Upper lobe of left lung (tissue), 6 donors: Measurements from ENCODE around the gene SOX5. TPM values are rescaled to one million over a fixed set of nuclear protein-coding genes. Genes with fewer than 3 reads are reported as not detected.

Source experiments
- ATAC-seq, 2 donors: fragments of 200-7000 bp; cut with Tn5 transposase; one replicate each; pipeline ENCODE4 v1.9.1; 2022; ENCODE audit warnings: mild to moderate bottlenecking in 2 of 2, moderate library complexity in 2 of 2; ENCODE audit not compliant: low FRiP score in 2 of 2
- DNase-seq, 2 donors: peaks; one replicate each; pipeline ENCODE4 v3.0.0-alpha.2; 2019 to 2020
- H3K27ac ChIP-seq, 4 donors: fragments of 200-600 bp; sonication (generic); one replicate each; pipeline ENCODE4 v1.5.1; 2016 to 2019
- H3K27me3 ChIP-seq, 4 donors: fragments of 200-600 bp; sonication (generic); one replicate each; pipeline ENCODE4 v1.5.1; 2017 to 2019
- H3K36me3 ChIP-seq, 4 donors: fragments of 200-600 bp; sonication (generic); one replicate each; pipeline ENCODE4 v1.5.1; 2016 to 2019
- H3K4me1 ChIP-seq, 4 donors: fragments of 200-600 bp; sonication (generic); one replicate each; pipeline ENCODE4 v1.5.1; 2018 to 2019
- H3K4me3 ChIP-seq, 4 donors: fragments of 200-600 bp; sonication (generic); one replicate each; pipeline ENCODE4 v1.5.1; 2017 to 2019; ENCODE audit warnings: mild to moderate bottlenecking in 2 of 4, moderate library complexity in 1 of 4
- H3K9me3 ChIP-seq, 4 donors: fragments of 200-600 bp; sonication (generic); one replicate each; pipeline ENCODE4 v1.5.1; 2018 to 2019
- EP300 ChIP-seq, 4 donors: sonication (generic); formaldehyde crosslinking; IDR thresholded peaks; one replicate each; pipeline ENCODE4 v1.5.1; 2017; ENCODE audit warnings: antibody characterized with exemption in 4 of 4, control low read depth in 2 of 4
- POLR2A ChIP-seq, 4 donors: fragments of 450-650 bp; IDR thresholded peaks; one replicate each; pipeline ENCODE4 v1.5.1; 2016 to 2017; ENCODE audit warnings: antibody characterized with exemption in 4 of 4, mild to moderate bottlenecking in 2 of 4
- POLR2AphosphoS5 ChIP-seq, 2 donors: sonication (generic); formaldehyde crosslinking; IDR thresholded peaks; one replicate each; pipeline ENCODE4 v1.5.1; 2017; ENCODE audit warnings: antibody characterized with exemption in 2 of 2
- WGBS, 2 donors: methylation state at CpG; one replicate each; pipeline ENCODE4 v1.1.5; 2017 to 2018; 5-methylcytosine and 5-hydroxymethylcytosine counted together
- total RNA-seq, 6 donors: library from RNA; depleted of rRNA in 4 of 6; stranded (reverse); fragments of >200 nt in 4 of 6; gene quantifications; one replicate each; pipeline versions ENCODE4 v1.1.0 to v1.2.1, GENCODE V29; 2016 to 2021
- TF ChIP-seq, protein P1 (sequence below), 6 experiments: fragments of 450-650 bp in 4 of 6; fragments of 200-600 bp in 2 of 6; sonication (generic) in 2 of 6; IDR thresholded peaks; one replicate each; pipeline ENCODE4 v1.5.1; 2016 to 2019; ENCODE audit warnings: antibody characterized with exemption in 6 of 6
- donor health status: DM: no; HTN: no; CAD: no; lungs with moderate emphysema.
- donor health status: DM: no; HTN: yes; CAD: no; lungs with severe emphysema.

Gene SOX5
- total RNA-seq, 6 donors from 2014 or later: 9.6 to 31.4 (median 14.5) TPM

DNA sequence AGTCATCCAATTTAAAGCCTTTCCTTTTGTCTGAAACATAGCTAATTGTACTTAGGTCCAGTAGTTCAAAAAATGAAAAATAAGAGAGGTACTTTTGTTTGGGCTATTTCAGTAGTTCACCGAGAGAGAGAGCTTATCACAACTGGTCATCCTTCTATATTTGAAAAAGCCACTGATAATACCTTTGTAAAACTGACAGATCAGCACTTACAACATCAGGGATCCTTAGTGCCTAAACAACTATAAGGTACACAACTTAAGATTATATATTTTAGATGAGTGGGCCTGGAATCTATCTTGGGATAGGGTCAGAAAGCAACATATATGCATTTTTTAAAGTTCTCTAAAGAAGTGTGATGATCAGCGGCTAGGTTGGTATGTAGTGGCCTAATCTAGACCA lies 97.9 kb downstream of the SOX5 start:
- 89 to 93% methylated on average over 2 of the region's 2 CpGs for WGBS, 2 donors

DNA sequence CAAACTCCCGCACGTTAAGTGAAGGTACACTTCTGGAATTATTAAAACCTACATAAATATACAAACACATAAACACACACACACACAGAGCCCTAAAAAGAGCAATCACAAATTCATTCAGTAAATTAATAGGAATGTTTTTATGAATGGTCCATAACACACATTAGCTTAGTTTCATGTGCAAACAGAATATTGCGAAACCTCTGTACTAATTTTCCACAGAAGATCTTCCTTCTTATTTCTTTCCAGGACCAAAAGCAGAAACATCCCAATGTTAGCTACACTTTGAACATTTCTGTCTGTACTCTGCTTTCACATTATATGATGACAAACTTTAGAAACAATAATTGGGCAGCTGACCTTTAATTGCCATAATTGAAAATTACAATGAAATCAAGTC lies 101.6 kb downstream of the SOX5 start:
- H3K27ac ChIP-seq: no peak overlapping the region
- no peaks in the 10 kb centered on the region for H3K9me3 ChIP-seq
- ATAC-seq (no peak), DNase-seq (no peak)
- no peaks in the 10 kb centered on the region for H3K36me3 ChIP-seq
- no peak overlapping the region for H3K4me3 ChIP-seq
- 91 to 95% methylated on average over 3 of the region's 3 CpGs for WGBS, 2 donors
- H3K4me1 ChIP-seq: no peaks in the 10 kb centered on the region
- H3K27me3 ChIP-seq: no peaks in the 10 kb centered on the region
- no peak for TF ChIP-seq POLR2AphosphoS5 (IDR thresholded peaks at IDR 0.05)
- TF ChIP-seq EP300 (IDR thresholded peaks at IDR 0.05): no peak
- TF ChIP-seq, protein P1, sequence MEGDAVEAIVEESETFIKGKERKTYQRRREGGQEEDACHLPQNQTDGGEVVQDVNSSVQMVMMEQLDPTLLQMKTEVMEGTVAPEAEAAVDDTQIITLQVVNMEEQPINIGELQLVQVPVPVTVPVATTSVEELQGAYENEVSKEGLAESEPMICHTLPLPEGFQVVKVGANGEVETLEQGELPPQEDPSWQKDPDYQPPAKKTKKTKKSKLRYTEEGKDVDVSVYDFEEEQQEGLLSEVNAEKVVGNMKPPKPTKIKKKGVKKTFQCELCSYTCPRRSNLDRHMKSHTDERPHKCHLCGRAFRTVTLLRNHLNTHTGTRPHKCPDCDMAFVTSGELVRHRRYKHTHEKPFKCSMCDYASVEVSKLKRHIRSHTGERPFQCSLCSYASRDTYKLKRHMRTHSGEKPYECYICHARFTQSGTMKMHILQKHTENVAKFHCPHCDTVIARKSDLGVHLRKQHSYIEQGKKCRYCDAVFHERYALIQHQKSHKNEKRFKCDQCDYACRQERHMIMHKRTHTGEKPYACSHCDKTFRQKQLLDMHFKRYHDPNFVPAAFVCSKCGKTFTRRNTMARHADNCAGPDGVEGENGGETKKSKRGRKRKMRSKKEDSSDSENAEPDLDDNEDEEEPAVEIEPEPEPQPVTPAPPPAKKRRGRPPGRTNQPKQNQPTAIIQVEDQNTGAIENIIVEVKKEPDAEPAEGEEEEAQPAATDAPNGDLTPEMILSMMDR (IDR thresholded peaks at IDR 0.05): no peak
- TF ChIP-seq POLR2A (IDR thresholded peaks at IDR 0.05): no peak

More for the DNA sequence above, 97.9 kb downstream of the SOX5 start:
- H3K36me3 ChIP-seq: no peaks in the 10 kb centered on the region
- H3K27ac ChIP-seq: no peak overlapping the region
- no peak overlapping the region for H3K4me3 ChIP-seq
- H3K4me1 ChIP-seq: no peaks in the 10 kb centered on the region
- H3K9me3 ChIP-seq: no peaks in the 10 kb centered on the region
- no peak for DNase-seq
- TF ChIP-seq POLR2A (IDR thresholded peaks at IDR 0.05) (no peak), EP300 (IDR thresholded peaks at IDR 0.05) (no peak), POLR2AphosphoS5 (IDR thresholded peaks at IDR 0.05) (no peak)
- TF ChIP-seq, protein P1 (IDR thresholded peaks at IDR 0.05): no peak
- no peak for ATAC-seq
- no peaks in the 10 kb centered on the region for H3K27me3 ChIP-seq

DNA sequence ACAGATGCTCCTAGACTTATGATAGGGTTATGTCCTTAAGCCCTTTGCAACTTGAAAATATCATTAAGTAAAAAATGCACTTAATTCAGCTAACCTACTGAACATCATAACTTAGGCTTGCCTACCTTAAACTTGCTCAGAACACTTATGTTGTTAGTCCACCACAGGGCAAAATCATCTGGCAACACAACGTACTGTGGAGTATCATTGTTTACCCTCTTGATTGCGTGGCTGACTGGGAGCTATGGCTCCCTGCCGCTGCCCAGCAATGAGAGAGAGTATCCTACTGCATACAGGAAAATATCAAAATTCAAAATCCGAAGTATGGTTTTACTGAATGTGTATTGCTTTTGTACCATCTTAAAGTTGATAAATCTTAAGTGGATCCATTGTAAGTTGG lies 105.5 kb downstream of the SOX5 start:
- Histone ChIP-seq H3K4me3 (no peak overlapping the region), H3K4me1 (no peaks in the 10 kb centered on the region), H3K27me3 (no peaks in the 10 kb centered on the region), H3K27ac (no peak overlapping the region), H3K9me3 (no peaks in the 10 kb centered on the region), H3K36me3 (no peaks in the 10 kb centered on the region)
- DNase-seq: no peak
- TF ChIP-seq, protein P1 (IDR thresholded peaks at IDR 0.05): no peak
- TF ChIP-seq POLR2A (IDR thresholded peaks at IDR 0.05): no peak
- TF ChIP-seq EP300 (IDR thresholded peaks at IDR 0.05): no peak
- no peak for TF ChIP-seq POLR2AphosphoS5 (IDR thresholded peaks at IDR 0.05)
- no peak for ATAC-seq
- 84 to 92% methylated on average over 4 of the region's 4 CpGs for WGBS, 2 donors

DNA sequence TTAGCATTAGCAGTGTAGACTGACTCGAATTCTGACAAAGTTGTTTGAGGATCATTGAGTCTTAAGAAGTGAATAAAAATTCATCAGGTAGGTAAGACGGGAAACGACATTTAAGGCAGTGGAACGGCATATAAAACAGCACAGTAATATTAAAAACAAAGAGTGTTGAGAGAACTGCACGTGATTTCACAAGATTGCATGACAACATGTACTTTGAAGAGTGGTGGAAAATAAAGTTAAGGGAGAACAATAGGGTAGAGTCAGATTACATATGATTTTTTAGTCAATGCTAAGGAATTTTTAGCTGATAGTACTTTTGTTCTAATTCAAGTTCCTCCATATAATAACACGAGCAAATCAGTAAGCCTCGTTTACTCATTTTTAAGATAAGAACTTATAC lies 115.4 kb downstream of the SOX5 start:
- H3K4me1 ChIP-seq: no peaks in the 10 kb centered on the region
- TF ChIP-seq POLR2A (IDR thresholded peaks at IDR 0.05) (no peak), POLR2AphosphoS5 (IDR thresholded peaks at IDR 0.05) (no peak), EP300 (IDR thresholded peaks at IDR 0.05) (no peak)
- TF ChIP-seq, protein P1 (IDR thresholded peaks at IDR 0.05): no peak
- no peak overlapping the region for H3K4me3 ChIP-seq
- H3K27ac ChIP-seq: no peak overlapping the region
- no peaks in the 10 kb centered on the region for H3K9me3 ChIP-seq
- no peaks in the 10 kb centered on the region for H3K36me3 ChIP-seq
- DNase-seq: no peak
- no peak for ATAC-seq
- WGBS, 2 donors: 71 to 73% methylated on average over 7 of the region's 7 CpGs
- H3K27me3 ChIP-seq: no peaks in the 10 kb centered on the region

DNA sequence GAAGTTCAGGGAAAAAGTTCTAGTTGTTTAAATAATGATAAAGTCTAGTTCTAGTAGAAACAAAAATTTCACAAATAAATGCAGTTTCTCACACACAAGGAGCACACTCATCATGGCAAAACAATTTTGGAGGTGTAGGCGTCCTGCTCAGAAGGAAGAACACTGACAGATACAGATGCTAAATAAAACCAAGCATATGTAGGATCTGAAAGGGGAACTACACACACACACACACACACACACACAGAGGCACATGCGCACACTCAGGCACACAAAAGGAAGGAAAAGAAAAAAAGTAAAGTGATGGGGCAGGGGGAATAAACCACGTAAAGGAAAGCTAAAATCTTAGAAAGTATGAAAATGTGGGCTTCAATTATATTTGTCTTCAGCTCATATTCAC lies 117.7 kb downstream of the SOX5 start:
- WGBS, 2 donors: 51 to 59% methylated on average over 3 of the region's 3 CpGs
- no peaks in the 10 kb centered on the region for H3K4me1 ChIP-seq
- H3K4me3 ChIP-seq: no peak overlapping the region
- no peaks in the 10 kb centered on the region for H3K9me3 ChIP-seq
- no peaks in the 10 kb centered on the region for H3K27me3 ChIP-seq
- H3K27ac ChIP-seq: no peak overlapping the region
- TF ChIP-seq EP300 (IDR thresholded peaks at IDR 0.05) (no peak), POLR2AphosphoS5 (IDR thresholded peaks at IDR 0.05) (no peak), POLR2A (IDR thresholded peaks at IDR 0.05) (no peak)
- H3K36me3 ChIP-seq: no peaks in the 10 kb centered on the region
- no peak for ATAC-seq
- DNase-seq: no peak
